Type B pancreatic cell (in vitro differentiated cells): ENCODE data around the gene NOL9. TPM values are rescaled to one million over a fixed set of nuclear protein-coding genes. Genes with fewer than 3 reads are reported as not detected.

Experiments
- DNase-seq: peaks from one replicate; pipeline ENCODE4 v3.0.0; 2021; ENCODE audit warnings: mixed read lengths; ENCODE audit not compliant: unreplicated experiment; ENCODE audit errors: extremely low spot score
- H3K27ac Mint-ChIP-seq: 2 replicates; pipeline ENCODE4 v1.8.0; 2021; ENCODE audit warnings: mild to moderate bottlenecking, mixed read lengths
- H3K27me3 Mint-ChIP-seq: 2 replicates; pipeline ENCODE4 v1.8.0; 2021; ENCODE audit warnings: mixed read lengths
- H3K36me3 Mint-ChIP-seq: 2 replicates; pipeline ENCODE4 v1.8.0; 2021; ENCODE audit warnings: mixed read lengths
- H3K4me1 Mint-ChIP-seq: one replicate; pipeline ENCODE4 v1.8.0; 2021; ENCODE audit warnings: mixed read lengths; ENCODE audit not compliant: unreplicated experiment
- H3K4me3 Mint-ChIP-seq: 2 replicates; pipeline ENCODE4 v1.8.0; 2021; ENCODE audit warnings: mild to moderate bottlenecking, mixed read lengths
- H3K9me3 Mint-ChIP-seq: 2 replicates; pipeline ENCODE4 v1.8.0; 2021; ENCODE audit warnings: mixed read lengths
- total RNA-seq: library from RNA; stranded (reverse); gene quantifications from 2 replicates; pipeline ENCODE4 v1.2.1, GENCODE V29; 2021; ENCODE audit warnings: low replicate concordance
- TF ChIP-seq, protein P1 (sequence below): fragments of 200-600 bp; sonication (generic); conservative IDR thresholded peaks from 2 replicates; pipeline ENCODE4 v1.5.0; 2021; ENCODE audit warnings: antibody characterized with exemption, mild to moderate bottlenecking

NOL9 gene
- total RNA-seq, 1 donor from 2014 or later, result 43.0 TPM

- DNase-seq, result no peak
- H3K27me3 Mint-ChIP-seq, result peaks cover 8% of the 10 kb centered on the region
- H3K27ac Mint-ChIP-seq, result no peak overlapping the region
- H3K4me3 Mint-ChIP-seq, result peak overlapping the region; percentile 47
- H3K4me1 Mint-ChIP-seq, result peaks cover 14% of the 10 kb centered on the region
- H3K36me3 Mint-ChIP-seq, result no peaks in the 10 kb centered on the region
- TF ChIP-seq, protein P1, sequence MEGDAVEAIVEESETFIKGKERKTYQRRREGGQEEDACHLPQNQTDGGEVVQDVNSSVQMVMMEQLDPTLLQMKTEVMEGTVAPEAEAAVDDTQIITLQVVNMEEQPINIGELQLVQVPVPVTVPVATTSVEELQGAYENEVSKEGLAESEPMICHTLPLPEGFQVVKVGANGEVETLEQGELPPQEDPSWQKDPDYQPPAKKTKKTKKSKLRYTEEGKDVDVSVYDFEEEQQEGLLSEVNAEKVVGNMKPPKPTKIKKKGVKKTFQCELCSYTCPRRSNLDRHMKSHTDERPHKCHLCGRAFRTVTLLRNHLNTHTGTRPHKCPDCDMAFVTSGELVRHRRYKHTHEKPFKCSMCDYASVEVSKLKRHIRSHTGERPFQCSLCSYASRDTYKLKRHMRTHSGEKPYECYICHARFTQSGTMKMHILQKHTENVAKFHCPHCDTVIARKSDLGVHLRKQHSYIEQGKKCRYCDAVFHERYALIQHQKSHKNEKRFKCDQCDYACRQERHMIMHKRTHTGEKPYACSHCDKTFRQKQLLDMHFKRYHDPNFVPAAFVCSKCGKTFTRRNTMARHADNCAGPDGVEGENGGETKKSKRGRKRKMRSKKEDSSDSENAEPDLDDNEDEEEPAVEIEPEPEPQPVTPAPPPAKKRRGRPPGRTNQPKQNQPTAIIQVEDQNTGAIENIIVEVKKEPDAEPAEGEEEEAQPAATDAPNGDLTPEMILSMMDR, result no peak
- no peaks in the 10 kb centered on the region for H3K9me3 Mint-ChIP-seq
Observed at GRCh38 chr1:6596886-6597776, 42.8 kb upstream of the NOL9 start.

GRCh38 chr1:6596351-6596750, 42.0 kb upstream of the NOL9 start:
- TF ChIP-seq, protein P1, result no peak
- no peak overlapping the region for H3K27ac Mint-ChIP-seq
- DNase-seq, result no peak
- peaks cover 14% of the 10 kb centered on the region for H3K4me1 Mint-ChIP-seq
- no peaks in the 10 kb centered on the region for H3K9me3 Mint-ChIP-seq
- H3K4me3 Mint-ChIP-seq, result no peak overlapping the region
- no peaks in the 10 kb centered on the region for H3K36me3 Mint-ChIP-seq
- peaks cover 8% of the 10 kb centered on the region for H3K27me3 Mint-ChIP-seq

GRCh38 chr1:6594977-6595740, 40.8 kb upstream of the NOL9 start:
- no peaks in the 10 kb centered on the region for H3K36me3 Mint-ChIP-seq
- TF ChIP-seq, protein P1, result no peak

GRCh38 chr1:6593810-6594209, 39.5 kb upstream of the NOL9 start:
- peaks cover 5% of the 10 kb centered on the region for H3K4me1 Mint-ChIP-seq
- no peaks in the 10 kb centered on the region for H3K36me3 Mint-ChIP-seq
- no peak for DNase-seq

More at GRCh38 chr1:6594977-6595740, 40.8 kb upstream of the NOL9 start:
- Mint-ChIP-seq H3K27ac (peak overlapping the region; percentile 70), H3K27me3 (no peaks in the 10 kb centered on the region), H3K4me1 (peaks cover 5% of the 10 kb centered on the region), H3K4me3 (no peak overlapping the region), H3K9me3 (no peaks in the 10 kb centered on the region)
- DNase-seq, result no peak

DNA sequence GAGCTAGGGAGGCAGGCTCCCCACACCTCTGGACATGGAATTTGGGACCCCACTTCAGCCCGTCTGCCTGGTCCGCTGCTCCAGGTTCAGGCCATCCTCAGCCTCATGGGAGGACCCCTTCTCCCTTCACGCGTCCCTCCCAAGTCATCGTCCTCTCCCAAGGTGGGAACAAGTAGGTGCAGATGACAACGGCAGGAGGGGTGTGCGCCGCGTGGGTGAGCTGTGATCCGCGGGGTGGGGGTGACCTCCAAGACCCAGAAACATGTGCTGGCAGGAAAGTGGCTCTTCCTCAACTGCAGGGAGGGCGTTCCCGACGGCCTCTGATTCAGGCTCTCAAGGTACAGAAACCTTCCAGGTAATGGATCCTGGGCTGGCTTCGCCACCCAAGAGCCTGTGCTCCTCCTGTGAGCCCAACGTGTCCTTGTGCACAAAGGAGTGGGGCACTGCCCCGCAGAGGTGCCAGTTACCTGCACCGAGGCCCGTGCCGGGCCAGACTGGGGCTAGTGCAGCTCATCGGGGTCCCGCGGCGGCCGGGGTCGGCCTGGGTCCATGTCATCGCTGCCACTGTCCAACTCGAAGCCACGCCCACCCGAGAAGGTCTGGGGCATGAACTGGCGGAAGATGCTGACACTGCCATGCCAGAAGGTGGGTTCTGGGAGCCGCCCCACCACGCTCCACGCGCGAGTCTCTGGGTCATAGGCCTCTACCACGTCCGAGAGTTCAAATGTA, 38.7 kb upstream of the NOL9 start:
- Mint-ChIP-seq H3K9me3 (no peaks in the 10 kb centered on the region), H3K4me3 (no peak overlapping the region)

More at GRCh38 chr1:6593810-6594209, 39.5 kb upstream of the NOL9 start:
- Mint-ChIP-seq H3K27me3 (no peaks in the 10 kb centered on the region), H3K4me3 (no peak overlapping the region), H3K27ac (no peak overlapping the region), H3K9me3 (no peaks in the 10 kb centered on the region)
- TF ChIP-seq, protein P1, result no peak

More for the DNA sequence above, 38.7 kb upstream of the NOL9 start:
- H3K27me3 Mint-ChIP-seq, result no peaks in the 10 kb centered on the region
- TF ChIP-seq, protein P1, result no peak
- H3K27ac Mint-ChIP-seq, result no peak overlapping the region
- peaks cover 5% of the 10 kb centered on the region for H3K4me1 Mint-ChIP-seq
- H3K36me3 Mint-ChIP-seq, result no peaks in the 10 kb centered on the region
- no peak for DNase-seq
